Naive thymus-derived CD4-positive, alpha-beta T cell (primary cell): ENCODE results near the gene LMBR1. TPM values are rescaled to one million over a fixed set of nuclear protein-coding genes. Genes with fewer than 3 reads are reported as not detected.

Experiments
- ATAC-seq: fragments of 150-1000 bp; cut with Tn5 transposase; 2 replicates; pipeline ENCODE4 v1.10.0; 2021; ENCODE audit warnings: mild to moderate bottlenecking, moderate library complexity
- CTCF ChIA-PET: fragments of 350-600 bp; sonication (Branson Sonifier 250); formaldehyde crosslinking; loops from one replicate; lab custom pipeline; 2021; ENCODE audit warnings: antibody characterized with exemption; lab: Charles Lee
- POLR2A ChIA-PET: fragments of 350-600 bp; sonication (Branson Sonifier 250); formaldehyde crosslinking; loops from one replicate; lab custom pipeline; 2021; ENCODE audit warnings: antibody characterized with exemption, inconsistent platforms; lab: Charles Lee
- DNase-seq, 9 donors: peaks; one replicate each; pipeline versions ENCODE4 v3.0.0 to v3.0.0-alpha.2; 2020 to 2022; ENCODE audit warnings: mixed read lengths in 1 of 9
- H3K27ac ChIP-seq: one replicate; pipeline ENCODE4 v1.7.0; 2013; ENCODE audit warnings: mild to moderate bottlenecking, low read depth, low read length, moderate library complexity
- H3K27me3 ChIP-seq, 2 donors: one replicate each; pipeline ENCODE4 v1.7.0; 2013; ENCODE audit warnings: low read length in 2 of 2, mild to moderate bottlenecking in 2 of 2, moderate library complexity in 2 of 2; ENCODE audit not compliant: control insufficient read depth in 2 of 2, insufficient read depth in 2 of 2
- H3K36me3 ChIP-seq, 3 experiments: 1 replicate in 2 of 3; 2 replicates in 1 of 3; pipeline ENCODE4 v1.7.0; 2013; ENCODE audit warnings: low read length in 3 of 3, mild to moderate bottlenecking in 3 of 3, moderate library complexity in 1 of 3; ENCODE audit not compliant: insufficient read depth in 3 of 3, control insufficient read depth in 2 of 3
- H3K4me1 ChIP-seq, 2 donors: one replicate each; pipeline ENCODE4 v1.7.0; 2013; ENCODE audit warnings: low read length in 2 of 2, mild to moderate bottlenecking in 2 of 2, moderate library complexity in 1 of 2; ENCODE audit not compliant: control insufficient read depth in 2 of 2, insufficient read depth in 2 of 2
- H3K4me3 ChIP-seq: 2 replicates; pipeline ENCODE4 v1.7.0; 2013; ENCODE audit warnings: mild to moderate bottlenecking, low read length
- H3K9me3 ChIP-seq, 3 experiments: 1 replicate in 2 of 3; 2 replicates in 1 of 3; pipeline ENCODE4 v1.7.0; 2013; ENCODE audit warnings: low read length in 3 of 3; ENCODE audit not compliant: control insufficient read depth in 2 of 3
- H3K27ac Mint-ChIP-seq, 9 donors: one replicate each; pipeline ENCODE4 v1.8.0; 2020 to 2022; ENCODE audit warnings: mixed read lengths in 9 of 9, mild to moderate bottlenecking in 8 of 9, moderate library complexity in 5 of 9, inconsistent platforms in 2 of 9
- H3K27me3 Mint-ChIP-seq, 5 donors: one replicate each; pipeline ENCODE4 v1.8.0; 2021 to 2022; ENCODE audit warnings: mixed read lengths in 5 of 5, mild to moderate bottlenecking in 1 of 5
- H3K36me3 Mint-ChIP-seq, 5 donors: one replicate each; pipeline ENCODE4 v1.8.0; 2020 to 2022; ENCODE audit warnings: mixed read lengths in 5 of 5, mild to moderate bottlenecking in 3 of 5, inconsistent platforms in 1 of 5
- H3K4me1 Mint-ChIP-seq, 7 donors: one replicate each; pipeline ENCODE4 v1.8.0; 2020 to 2022; ENCODE audit warnings: mixed read lengths in 7 of 7, mild to moderate bottlenecking in 3 of 7, inconsistent platforms in 1 of 7
- H3K4me3 Mint-ChIP-seq, 10 donors: one replicate each; pipeline ENCODE4 v1.8.0; 2020 to 2022; ENCODE audit warnings: mild to moderate bottlenecking in 10 of 10, mixed read lengths in 10 of 10, moderate library complexity in 6 of 10, inconsistent platforms in 2 of 10
- H3K9me3 Mint-ChIP-seq, 11 donors: one replicate each; pipeline ENCODE4 v1.8.0; 2020 to 2022; ENCODE audit warnings: mixed read lengths in 11 of 11, mild to moderate bottlenecking in 4 of 11, inconsistent platforms in 1 of 11, moderate library complexity in 1 of 11
- intact Hi-C, 2 donors: fragments of 100-400 bp; cut with micrococcal nuclease; formaldehyde crosslinking; loops; one replicate each; pipeline ENCODE4 v1.15.1; 2023
- polyA plus RNA-seq, 2 donors: library from polyadenylated mRNA; unstranded; fragments of 300-500 nt; fragmentation: Illumina TruSeq; gene quantifications; one replicate each; pipeline ENCODE4 v1.2.3, GENCODE V29; 2021
- total RNA-seq, 6 experiments: library from RNA in 5 of 6; stranded (reverse) in 5 of 6; gene quantifications; 1 replicate in 5 of 6; 2 replicates in 1 of 6; pipeline ENCODE4 v1.2.3 and lab custom pipeline; 2021 to 2026

The LMBR1 gene
- total and polyA plus RNA-seq, 7 experiments from 2014 or later = 34.5 to 101 (median 63.3) TPM

DNA sequence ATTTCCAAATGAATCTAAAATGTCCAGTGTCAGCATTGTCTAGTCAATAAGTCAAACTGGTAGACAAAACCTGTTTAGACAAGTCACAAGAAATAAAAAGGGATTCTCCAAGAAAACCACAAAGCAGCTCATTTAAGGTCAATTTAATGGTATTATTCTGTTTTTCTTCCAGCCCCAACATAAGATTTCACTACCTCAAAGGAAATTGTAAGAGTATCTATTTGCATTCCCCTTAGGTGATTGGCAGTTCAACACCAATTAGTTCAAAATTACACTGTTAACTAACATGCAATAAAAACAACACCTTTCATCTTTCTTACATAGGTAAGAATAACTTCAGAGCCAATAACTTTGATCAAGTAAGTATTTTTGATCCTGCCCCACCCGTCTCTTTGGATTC, 146.1 kb downstream of the LMBR1 start:
- H3K9me3 ChIP-seq = no peaks in the 10 kb centered on the region
- no peak for ATAC-seq
- H3K4me1 ChIP-seq = no peaks in the 10 kb centered on the region
- H3K27me3 ChIP-seq = no peaks in the 10 kb centered on the region
- no peak overlapping the region for H3K27ac ChIP-seq
- ChIA-PET CTCF (no interaction called here), POLR2A (no interaction called here)
- H3K27ac Mint-ChIP-seq = no peak overlapping the region
- H3K4me3 ChIP-seq = no peak overlapping the region
- peaks cover 0 to 7% (median 0%) of the 10 kb centered on the region in 3 experiments for H3K36me3 ChIP-seq
- no peak for DNase-seq
- peaks cover 0 to 25% (median 6%) of the 10 kb centered on the region in 7 donors for H3K4me1 Mint-ChIP-seq
- H3K4me3 Mint-ChIP-seq = no peak overlapping the region
- H3K27me3 Mint-ChIP-seq = no peaks in the 10 kb centered on the region
- intact Hi-C loops = no loop called here
- H3K9me3 Mint-ChIP-seq = peaks cover 0 to 10% (median 1%) of the 10 kb centered on the region in 11 donors
- peaks cover 6 to 54% (median 50%) of the 10 kb centered on the region in 5 donors for H3K36me3 Mint-ChIP-seq

DNA sequence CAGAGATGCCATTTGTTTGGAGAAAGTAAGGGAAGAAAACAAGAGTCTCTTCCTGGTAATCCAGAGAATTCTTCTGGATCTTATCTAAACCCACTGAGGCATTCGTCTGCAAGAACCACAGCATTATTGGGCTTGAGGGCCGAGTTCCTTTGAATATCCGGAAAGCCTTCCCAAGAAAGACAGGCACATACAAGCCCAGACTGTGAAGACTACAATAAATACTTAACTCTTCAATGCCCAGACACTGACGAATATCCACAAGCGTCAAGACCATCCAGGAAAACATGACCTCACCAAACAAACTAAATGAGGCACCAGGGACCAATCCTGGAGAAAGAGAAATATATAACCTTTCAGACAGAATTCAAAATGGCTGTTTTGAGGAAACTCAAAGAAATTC, 153.4 kb downstream of the LMBR1 start:
- Histone ChIP-seq H3K9me3 (no peaks in the 10 kb centered on the region), H3K36me3 (peaks cover 0 to 34% (median 0%) of the 10 kb centered on the region in 3 experiments), H3K4me3 (no peak overlapping the region), H3K27ac (no peak overlapping the region), H3K27me3 (no peaks in the 10 kb centered on the region), H3K4me1 (no peaks in the 10 kb centered on the region)
- Mint-ChIP-seq H3K4me1 (peaks cover 0 to 18% (median 6%) of the 10 kb centered on the region in 7 donors), H3K4me3 (peak overlapping the region in 1 of 10 donors; percentile 13), H3K27me3 (no peaks in the 10 kb centered on the region), H3K36me3 (peaks cover 32 to 83% (median 77%) of the 10 kb centered on the region in 5 donors), H3K27ac (no peak overlapping the region), H3K9me3 (peaks cover 4 to 38% (median 22%) of the 10 kb centered on the region in 11 donors)
- POLR2A ChIA-PET = no interaction called here
- no peak for DNase-seq
- no peak for ATAC-seq
- CTCF ChIA-PET = no interaction called here
- intact Hi-C loops = no loop called here

DNA sequence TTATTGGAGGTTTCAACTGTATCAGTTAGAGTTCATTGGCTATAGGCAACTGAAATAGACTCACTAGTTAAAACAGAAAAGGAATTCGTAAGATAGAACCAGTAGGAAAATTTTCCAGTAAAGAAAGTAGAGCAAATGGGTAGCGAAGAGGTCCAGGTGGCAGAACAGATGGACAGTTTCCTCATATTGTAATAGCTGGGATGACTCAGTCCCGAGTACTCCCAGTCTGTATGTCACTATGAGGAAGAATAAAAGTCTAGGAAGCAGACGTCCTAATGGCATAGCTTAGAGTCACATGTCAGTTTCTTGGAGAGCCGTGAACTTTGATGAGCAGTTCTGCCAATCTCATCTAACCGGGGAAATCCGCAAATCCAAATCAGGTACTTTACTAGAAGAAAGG, 157.1 kb downstream of the LMBR1 start:
- H3K9me3 Mint-ChIP-seq = peaks cover 10 to 67% (median 30%) of the 10 kb centered on the region in 11 donors
- Histone ChIP-seq H3K4me3 (no peak overlapping the region), H3K36me3 (peaks cover 0 to 54% (median 0%) of the 10 kb centered on the region in 3 experiments), H3K27ac (no peak overlapping the region), H3K27me3 (no peaks in the 10 kb centered on the region), H3K4me1 (no peaks in the 10 kb centered on the region), H3K9me3 (peaks cover 0 to 5% (median 0%) of the 10 kb centered on the region in 3 experiments)
- ATAC-seq (no peak), DNase-seq (no peak)
- no peaks in the 10 kb centered on the region for H3K27me3 Mint-ChIP-seq
- no peak overlapping the region for H3K4me3 Mint-ChIP-seq
- H3K4me1 Mint-ChIP-seq = peaks cover 0 to 6% (median 4%) of the 10 kb centered on the region in 7 donors
- H3K36me3 Mint-ChIP-seq = peaks cover 40 to 84% (median 79%) of the 10 kb centered on the region in 5 donors
- POLR2A ChIA-PET = no interaction called here
- H3K27ac Mint-ChIP-seq = no peak overlapping the region
- CTCF ChIA-PET = no interaction called here
- intact Hi-C loops = no loop called here

DNA sequence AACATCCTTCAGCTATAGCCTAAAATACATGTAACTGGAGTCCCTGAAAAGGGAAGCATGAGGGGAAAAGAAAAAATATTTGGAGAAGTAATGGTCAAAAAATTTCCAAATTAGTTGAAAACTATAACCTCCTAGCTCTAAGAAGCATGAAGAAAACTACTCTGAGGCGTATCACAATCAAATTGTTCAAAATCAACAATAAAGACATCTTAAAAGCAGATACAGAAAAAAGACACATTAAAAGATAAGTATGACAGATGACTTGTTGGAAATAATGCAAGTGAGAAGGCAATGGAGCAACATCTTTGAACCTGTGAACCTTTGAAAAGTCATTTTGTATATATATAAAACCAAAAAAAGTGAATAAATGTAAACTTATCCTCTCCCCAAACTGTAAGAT, 159.3 kb downstream of the LMBR1 start:
- Mint-ChIP-seq H3K4me1 (peaks cover 0 to 9% (median 4%) of the 10 kb centered on the region in 7 donors), H3K4me3 (no peak overlapping the region), H3K9me3 (peaks cover 12 to 67% (median 30%) of the 10 kb centered on the region in 11 donors), H3K27me3 (no peaks in the 10 kb centered on the region), H3K36me3 (peaks cover 40 to 84% (median 82%) of the 10 kb centered on the region in 5 donors), H3K27ac (no peak overlapping the region)
- H3K4me1 ChIP-seq = no peaks in the 10 kb centered on the region
- no peak overlapping the region for H3K4me3 ChIP-seq
- ATAC-seq = no peak
- H3K9me3 ChIP-seq = peaks cover 0 to 5% (median 0%) of the 10 kb centered on the region in 3 experiments
- no peak overlapping the region for H3K27ac ChIP-seq
- intact Hi-C loops = no loop called here
- POLR2A ChIA-PET = no interaction called here
- peaks cover 0 to 49% (median 0%) of the 10 kb centered on the region in 3 experiments for H3K36me3 ChIP-seq
- CTCF ChIA-PET = no interaction called here
- no peaks in the 10 kb centered on the region for H3K27me3 ChIP-seq
- DNase-seq = no peak

DNA sequence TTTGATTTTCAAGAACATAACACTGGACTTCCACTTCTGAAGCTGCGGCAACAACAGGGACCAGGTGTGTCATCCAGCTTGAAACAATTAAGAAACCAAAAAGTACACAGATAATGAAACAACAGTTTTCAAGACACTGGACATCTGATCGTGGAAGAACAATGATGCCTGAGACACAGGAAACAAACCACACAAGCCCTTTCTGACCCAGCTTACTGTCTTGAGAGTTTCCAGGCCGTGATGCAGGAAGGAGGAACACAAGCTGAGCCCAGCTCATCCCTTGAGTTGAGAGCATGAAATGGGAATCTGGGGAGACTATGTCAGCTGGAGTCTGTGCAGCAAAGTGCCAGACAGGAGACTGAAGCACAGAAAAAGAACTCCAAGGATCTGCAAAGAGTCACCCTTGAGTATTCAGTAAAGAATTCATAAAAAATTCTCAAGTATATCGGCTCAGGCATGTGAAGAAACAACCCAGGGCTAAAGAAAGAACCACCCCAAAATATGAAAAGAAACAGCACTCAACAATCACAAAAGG, 160.8 kb downstream of the LMBR1 start:
- intact Hi-C loops = no loop called here

DNA sequence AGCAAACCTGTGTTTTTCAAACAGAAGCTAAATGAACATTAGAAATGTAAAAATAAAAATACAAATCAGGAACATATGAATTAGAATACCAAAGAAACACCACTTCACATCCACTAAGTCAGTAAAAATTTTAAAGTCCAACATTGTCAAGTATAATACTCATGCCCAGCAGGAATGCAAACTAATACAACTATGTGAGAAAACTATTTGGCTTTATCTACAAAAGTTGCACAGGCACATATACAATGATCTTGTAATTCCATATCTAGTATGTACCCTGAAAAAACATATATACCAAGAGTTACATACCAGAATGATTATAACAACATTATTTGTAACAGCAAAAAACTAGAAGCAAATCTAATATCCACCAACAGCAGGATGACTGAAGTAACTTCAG, 161.3 kb downstream of the LMBR1 start:
- ChIA-PET CTCF (no interaction called here), POLR2A (no interaction called here)
- intact Hi-C loops = no loop called here
- H3K4me1 Mint-ChIP-seq = peaks cover 0 to 13% (median 5%) of the 10 kb centered on the region in 7 donors
- no peaks in the 10 kb centered on the region for H3K27me3 Mint-ChIP-seq
- no peak for ATAC-seq
- H3K36me3 Mint-ChIP-seq = peaks cover 29 to 80% (median 78%) of the 10 kb centered on the region in 5 donors
- H3K27me3 ChIP-seq = no peaks in the 10 kb centered on the region
- no peaks in the 10 kb centered on the region for H3K4me1 ChIP-seq
- no peak overlapping the region for H3K27ac Mint-ChIP-seq
- H3K36me3 ChIP-seq = peaks cover 0 to 36% (median 0%) of the 10 kb centered on the region in 3 experiments
- H3K27ac ChIP-seq = no peak overlapping the region
- H3K4me3 Mint-ChIP-seq = no peak overlapping the region
- peaks cover 0 to 5% (median 0%) of the 10 kb centered on the region in 3 experiments for H3K9me3 ChIP-seq
- H3K9me3 Mint-ChIP-seq = peaks cover 8 to 55% (median 29%) of the 10 kb centered on the region in 11 donors
- H3K4me3 ChIP-seq = no peak overlapping the region
- no peak for DNase-seq

More for the DNA sequence above, 160.8 kb downstream of the LMBR1 start:
- no peak overlapping the region for H3K4me3 Mint-ChIP-seq
- DNase-seq (no peak), ATAC-seq (no peak)
- H3K4me1 ChIP-seq = no peaks in the 10 kb centered on the region
- peaks cover 34 to 81% (median 79%) of the 10 kb centered on the region in 5 donors for H3K36me3 Mint-ChIP-seq
- H3K27ac Mint-ChIP-seq = no peak overlapping the region
- POLR2A ChIA-PET = no interaction called here
- CTCF ChIA-PET = no interaction called here
- no peak overlapping the region for H3K27ac ChIP-seq
- peaks cover 8 to 60% (median 30%) of the 10 kb centered on the region in 11 donors for H3K9me3 Mint-ChIP-seq
- no peak overlapping the region for H3K4me3 ChIP-seq
- peaks cover 0 to 13% (median 4%) of the 10 kb centered on the region in 7 donors for H3K4me1 Mint-ChIP-seq
- no peaks in the 10 kb centered on the region for H3K27me3 Mint-ChIP-seq
- peaks cover 0 to 5% (median 0%) of the 10 kb centered on the region in 3 experiments for H3K9me3 ChIP-seq
- H3K27me3 ChIP-seq = no peaks in the 10 kb centered on the region
- peaks cover 0 to 39% (median 0%) of the 10 kb centered on the region in 3 experiments for H3K36me3 ChIP-seq

DNA sequence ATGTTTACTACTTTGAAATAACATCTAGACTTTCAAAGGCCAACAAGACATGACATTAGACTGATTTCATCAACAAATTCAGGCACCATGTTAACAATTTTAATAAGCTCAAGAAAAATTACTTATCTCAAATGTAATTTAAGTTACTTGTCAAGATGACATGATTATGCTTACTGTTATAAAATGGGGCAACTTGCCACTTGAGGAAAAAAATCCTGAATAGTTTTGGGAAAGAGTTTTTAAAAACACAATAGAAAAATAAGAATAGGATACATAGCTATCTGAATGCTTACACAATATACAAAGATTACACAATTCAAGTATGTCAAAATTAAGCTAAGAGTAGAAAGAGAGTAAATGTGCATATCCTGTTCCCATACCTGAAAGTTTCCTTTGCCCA, 167.0 kb downstream of the LMBR1 start:
- ChIA-PET POLR2A (no interaction called here), CTCF (interaction anchor here (0.7 kb wide), 1 partner anchor 1251 kb away, joined by 3 read pairs; no protein-coding TSS in a partner anchor)
- intact Hi-C loops = no loop called here
- DNase-seq (no peak), ATAC-seq (no peak)
- Histone ChIP-seq H3K27me3 (no peaks in the 10 kb centered on the region), H3K36me3 (no peaks in the 10 kb centered on the region), H3K4me1 (no peaks in the 10 kb centered on the region), H3K27ac (no peak overlapping the region), H3K9me3 (no peaks in the 10 kb centered on the region), H3K4me3 (no peak overlapping the region)
- H3K4me1 Mint-ChIP-seq = peaks cover 0 to 8% (median 4%) of the 10 kb centered on the region in 7 donors
- H3K27ac Mint-ChIP-seq = no peak overlapping the region
- no peaks in the 10 kb centered on the region for H3K27me3 Mint-ChIP-seq
- peaks cover 5 to 49% (median 37%) of the 10 kb centered on the region in 5 donors for H3K36me3 Mint-ChIP-seq
- H3K9me3 Mint-ChIP-seq = peaks cover 0 to 2% (median under 1%) of the 10 kb centered on the region in 11 donors
- H3K4me3 Mint-ChIP-seq = no peak overlapping the region
